DMS53 treated with DMSO at 0.1 percent for 48 hours (cell line): ENCODE measurements around the gene SOHLH1.
"Not testable (repeated sequence)": the region's sequence is repeated elsewhere in the genome, so short reads cannot be mapped to it uniquely, and the experiment has no call there.

Experiments used
- DNase-seq: peaks from one replicate; lab custom pipeline; 2025; ENCODE audit not compliant: unreplicated experiment; lab: John Stamatoyannopoulos, UW

Gene SOHLH1

GRCh38 chr9:135678236-135679017 lies 20.9 kb downstream of the SOHLH1 start:
- no peak for DNase-seq

- DNase-seq: no peak
Measured at GRCh38 chr9:135677641-135678168, 21.6 kb downstream of the SOHLH1 start.

GRCh38 chr9:135676891-135677290 lies 22.4 kb downstream of the SOHLH1 start:
- DNase-seq: no peak

GRCh38 chr9:135674977-135675376 lies 24.3 kb downstream of the SOHLH1 start:
- DNase-seq: no peak

GRCh38 chr9:135673941-135674340 lies 25.3 kb downstream of the SOHLH1 start:
- no peak for DNase-seq

GRCh38 chr9:135672786-135673185 lies 26.5 kb downstream of the SOHLH1 start:
- not testable (repeated sequence) for DNase-seq

- no peak for DNase-seq
Measured at GRCh38 chr9:135671591-135672041, 27.7 kb downstream of the SOHLH1 start.

- no peak for DNase-seq
Measured at GRCh38 chr9:135670721-135671590, 28.3 kb downstream of the SOHLH1 start.

- no peak for DNase-seq
Measured at GRCh38 chr9:135669616-135670285, 29.5 kb downstream of the SOHLH1 start.

GRCh38 chr9:135669018-135669417 lies 30.3 kb downstream of the SOHLH1 start:
- not testable (repeated sequence) for DNase-seq

- DNase-seq: no peak
Measured at GRCh38 chr9:135667463-135668001, 31.7 kb downstream of the SOHLH1 start.

- no peak for DNase-seq
Measured at GRCh38 chr9:135666534-135667462, 32.5 kb downstream of the SOHLH1 start.

- DNase-seq: no peak
Measured at GRCh38 chr9:135665795-135666189, 33.5 kb downstream of the SOHLH1 start.

GRCh38 chr9:135664801-135665794 lies 34.2 kb downstream of the SOHLH1 start:
- no peak for DNase-seq

GRCh38 chr9:135664266-135664665 lies 35.0 kb downstream of the SOHLH1 start:
- DNase-seq: no peak

- DNase-seq: no peak
Measured at GRCh38 chr9:135663857-135664256, 35.4 kb downstream of the SOHLH1 start.

GRCh38 chr9:135663451-135663770 lies 35.9 kb downstream of the SOHLH1 start:
- DNase-seq: no peak

- no peak for DNase-seq
Measured at GRCh38 chr9:135662758-135663450, 36.4 kb downstream of the SOHLH1 start, which contains the start of gene LCN9. LCN9 (plus strand) TSS chr9:135663309; CDS start chr9:135663322, 13 bp downstream.
